NCI-H1092 treated with DMSO at 0.1 percent for 48 hours (cell line): ENCODE results near the gene SIN3A.
"Not testable (repeated sequence)": the region's sequence is repeated elsewhere in the genome, so short reads cannot be mapped to it uniquely, and the experiment has no call there.

Experiments
- DNase-seq: peaks from one replicate; lab custom pipeline; 2025; lab: John Stamatoyannopoulos, UW

Gene SIN3A

DNA sequence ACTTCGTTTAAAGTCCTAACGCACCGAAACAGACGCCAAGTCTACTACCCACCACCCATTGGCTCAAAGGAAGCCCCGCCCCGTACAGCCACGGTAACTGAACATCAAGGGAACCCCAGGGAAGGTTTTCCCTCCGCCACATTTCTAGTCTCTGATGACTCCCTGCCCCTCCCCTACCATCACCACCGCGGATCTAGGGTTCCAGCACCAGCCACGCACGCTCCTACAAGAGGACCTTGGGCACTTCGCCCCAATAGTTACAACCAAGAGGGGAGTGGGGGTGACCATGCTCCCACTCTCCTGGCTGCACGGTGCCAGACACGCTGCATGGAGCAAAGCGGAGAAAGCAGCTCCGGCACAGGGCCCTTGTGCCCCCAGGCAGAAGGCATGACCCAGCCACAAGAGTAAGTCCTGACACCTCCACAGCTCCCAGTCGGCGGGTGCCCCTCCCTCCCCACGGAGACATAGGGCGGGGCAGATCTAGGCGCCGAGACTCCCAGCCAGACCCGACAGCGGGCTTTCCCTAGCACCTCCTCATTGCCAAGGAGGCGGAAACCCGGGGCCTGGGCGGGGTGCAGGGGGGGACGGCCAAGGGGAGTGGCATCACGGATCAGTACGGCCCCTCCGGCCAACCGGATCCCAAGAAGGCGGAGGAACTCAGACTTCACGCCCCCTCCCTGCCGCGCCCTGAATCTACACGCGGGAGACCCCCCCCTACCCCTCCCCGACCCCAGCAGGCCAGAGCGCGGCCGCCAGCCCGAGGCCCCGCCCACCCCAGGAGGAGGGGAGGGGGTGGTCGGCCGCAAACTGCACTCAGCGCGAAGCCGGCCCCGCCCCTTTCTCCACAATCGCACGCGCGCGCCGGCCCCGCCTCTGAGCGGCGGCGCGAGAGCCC, 936 bp downstream of the SIN3A start:
- peak; percentile 81 for DNase-seq

DNA sequence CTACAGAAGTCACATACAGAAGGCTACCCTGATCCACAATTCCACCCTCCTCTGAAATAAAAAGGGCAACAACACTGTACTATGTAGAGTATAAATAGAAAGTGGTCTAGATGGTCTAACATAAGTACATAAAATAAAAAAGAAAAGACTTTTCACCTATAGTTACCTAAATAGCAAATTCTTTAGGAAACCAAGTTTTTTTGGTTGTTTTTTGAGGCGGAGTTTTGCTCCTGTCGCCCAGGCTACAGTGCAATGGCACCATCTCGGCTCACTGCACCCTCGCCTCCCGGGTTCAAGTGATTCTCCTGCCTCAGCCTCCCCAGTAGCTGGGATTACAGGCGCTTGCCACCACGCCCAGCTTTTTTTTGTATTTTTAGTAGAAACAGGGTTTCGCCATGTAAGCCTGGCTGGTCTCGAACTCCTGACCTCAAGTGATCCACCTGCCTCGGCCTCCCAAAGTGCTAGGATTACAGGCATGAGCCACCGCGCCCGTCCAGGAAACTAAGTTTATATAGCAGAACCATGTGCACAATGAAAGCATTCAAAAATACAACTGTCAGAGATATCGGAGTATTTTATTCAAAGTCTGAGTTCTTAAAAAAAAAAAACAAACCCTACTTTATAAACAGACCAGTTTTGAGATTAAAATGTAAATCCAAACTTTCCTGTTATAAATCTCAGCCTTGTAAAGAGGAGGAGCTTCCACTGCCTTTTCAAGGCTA, 1.7 kb downstream of the SIN3A start:
- DNase-seq = no peak

DNA sequence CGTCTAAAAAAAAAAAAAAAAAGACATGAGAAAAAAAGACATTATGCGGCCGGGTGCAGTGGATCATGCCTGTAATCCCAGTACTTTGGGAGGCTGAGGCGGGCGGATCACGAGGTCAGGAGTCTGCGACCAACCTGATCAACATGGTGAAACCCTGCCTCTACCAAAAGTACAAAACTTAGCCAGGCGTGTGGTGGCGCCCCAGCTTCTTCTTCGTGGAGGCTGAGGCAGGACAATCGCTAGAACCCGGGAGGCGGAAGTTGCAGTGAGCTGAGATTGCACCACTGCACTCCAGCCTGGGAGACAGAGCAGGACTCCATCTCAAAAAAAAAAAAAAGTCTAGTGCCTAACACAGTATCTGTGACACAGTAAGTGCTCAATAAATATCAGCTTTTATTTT, 3.3 kb downstream of the SIN3A start:
- not testable (repeated sequence) for DNase-seq

DNA sequence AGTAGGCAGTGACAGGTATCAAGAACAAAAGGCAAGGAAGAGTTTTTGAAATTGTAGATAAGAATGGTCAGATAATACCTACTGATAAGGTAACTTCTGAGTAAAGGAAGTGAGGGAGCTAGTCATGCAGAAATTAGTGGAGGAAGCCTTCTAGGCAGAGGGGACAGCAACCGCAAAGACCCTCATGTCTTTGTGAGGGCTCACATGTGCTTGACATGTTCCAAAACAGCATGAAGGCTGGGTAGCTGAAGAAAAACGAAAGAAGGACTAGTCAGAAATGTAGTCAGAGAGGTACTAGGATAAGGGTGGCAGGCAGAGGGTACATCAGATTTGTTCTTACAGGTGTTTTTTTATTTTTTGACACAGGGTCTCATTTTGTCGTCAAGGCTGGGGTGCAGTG, 5.3 kb downstream of the SIN3A start:
- no peak for DNase-seq

DNA sequence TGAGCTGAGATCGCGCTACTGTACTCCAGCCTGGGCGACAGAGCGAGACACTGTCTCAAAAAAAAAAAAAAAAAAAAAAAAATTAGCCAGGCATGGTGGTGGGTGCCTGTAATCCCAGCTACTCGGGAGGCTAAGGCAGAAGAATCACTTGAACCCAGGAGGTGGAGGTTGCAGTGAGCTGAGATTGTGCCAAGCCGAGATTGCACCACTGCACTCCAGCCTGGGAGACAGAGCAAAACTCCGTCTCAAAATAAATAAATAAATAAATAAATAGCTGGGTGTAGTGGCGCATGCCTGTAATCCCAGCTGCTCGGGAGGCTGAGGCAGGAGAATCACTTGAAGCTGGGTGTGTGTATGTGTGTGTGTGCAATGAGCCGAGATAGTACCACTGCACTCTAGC, 6.2 kb downstream of the SIN3A start:
- DNase-seq = not testable (repeated sequence)

DNA sequence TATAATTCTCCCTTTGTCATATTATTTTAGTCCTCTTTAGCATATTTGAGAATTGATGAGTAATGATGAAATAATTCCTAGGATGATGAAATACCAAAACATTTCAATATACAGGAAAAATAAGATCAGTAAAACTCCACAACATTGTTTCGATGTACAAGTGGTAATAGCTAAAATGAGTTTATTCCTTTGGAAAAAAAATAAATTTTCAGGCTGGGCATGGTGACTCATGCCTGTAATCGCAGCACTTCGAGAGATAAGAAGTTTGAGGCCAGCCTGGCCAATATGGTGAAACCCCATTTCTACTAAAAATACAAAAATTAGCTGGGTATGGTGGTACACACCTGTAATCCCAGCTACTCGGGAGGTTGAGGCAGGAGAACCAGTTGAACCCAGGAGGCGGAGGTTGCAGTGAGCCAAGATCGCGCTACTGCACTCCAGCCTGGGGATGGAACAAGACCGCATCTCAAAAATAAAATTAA, 7.5 kb downstream of the SIN3A start:
- not testable (repeated sequence) for DNase-seq

DNA sequence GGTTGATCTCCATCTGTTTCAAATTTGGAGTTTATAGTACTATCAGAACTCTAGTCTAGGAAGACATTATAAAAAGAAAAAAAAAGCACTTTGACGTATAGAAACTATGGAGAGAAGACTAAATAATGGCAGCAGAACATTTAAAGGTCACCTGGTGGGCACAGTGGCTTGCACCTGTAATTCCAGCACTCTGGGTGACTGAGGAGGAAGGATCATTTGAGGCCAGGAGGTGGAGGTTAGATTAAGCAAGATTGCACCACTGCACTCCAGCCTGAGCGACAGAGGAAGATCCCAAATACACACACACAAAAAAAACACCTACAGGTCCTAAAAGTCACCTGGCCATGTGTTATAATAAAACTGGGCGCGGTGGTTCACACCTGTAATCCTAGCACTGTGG, 13.8 kb downstream of the SIN3A start:
- no peak for DNase-seq

DNA sequence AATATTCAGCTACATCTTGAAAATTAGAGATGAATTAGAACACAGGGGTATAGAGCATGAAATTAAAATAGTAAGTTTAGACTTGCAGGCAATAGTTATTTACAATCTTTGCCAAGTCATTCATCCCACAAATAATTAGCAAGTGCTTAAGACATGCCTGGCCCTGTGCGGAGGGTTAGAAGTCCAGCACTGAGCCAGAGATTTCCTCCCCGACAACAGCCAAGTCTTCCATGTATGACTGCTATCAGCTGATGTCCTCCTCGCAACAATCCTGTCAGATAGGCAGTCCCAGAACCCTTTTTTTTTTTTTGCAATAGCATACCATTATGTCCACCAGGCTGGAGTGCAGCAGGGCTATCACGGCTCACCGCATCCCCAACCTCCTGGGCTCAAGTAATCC, 14.6 kb downstream of the SIN3A start:
- no peak for DNase-seq

DNA sequence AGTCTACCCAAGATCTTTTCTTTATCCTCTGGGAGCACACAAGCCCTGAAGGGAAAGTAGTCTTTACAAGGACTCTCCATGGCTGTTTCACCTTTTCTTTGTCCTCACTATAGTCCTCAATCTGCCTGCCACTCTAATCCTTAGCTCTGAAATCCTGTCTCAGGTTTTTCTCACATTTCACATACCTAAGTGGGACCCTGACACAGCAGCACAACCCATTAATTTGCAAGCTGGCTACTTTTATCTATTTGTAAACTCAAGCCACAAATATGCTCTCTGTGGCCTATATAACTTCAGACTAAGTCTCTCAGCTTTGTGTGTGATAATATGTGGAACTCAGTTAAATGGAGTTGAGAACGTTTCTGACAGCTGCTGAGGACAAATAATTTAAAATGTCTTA, 19.8 kb downstream of the SIN3A start:
- DNase-seq = no peak

DNA sequence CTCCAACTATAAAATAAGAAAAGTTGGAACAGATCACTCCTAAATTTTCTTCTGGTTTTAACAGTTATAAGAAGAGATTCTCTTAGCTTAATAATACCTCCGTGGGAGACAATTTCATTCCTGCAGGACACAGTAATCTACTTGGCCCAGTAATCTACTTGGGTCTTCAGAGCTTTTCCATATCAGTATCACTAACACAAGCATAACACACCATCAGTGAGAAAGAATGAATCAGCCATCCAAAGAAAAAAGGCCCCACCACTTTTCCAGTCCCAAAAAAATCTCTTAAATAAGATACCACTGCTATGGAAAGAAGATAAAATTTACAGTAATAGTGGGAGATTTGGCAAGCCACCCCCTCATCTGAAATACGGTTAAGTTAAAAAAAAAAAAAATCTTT, 20.2 kb downstream of the SIN3A start:
- DNase-seq = no peak

DNA sequence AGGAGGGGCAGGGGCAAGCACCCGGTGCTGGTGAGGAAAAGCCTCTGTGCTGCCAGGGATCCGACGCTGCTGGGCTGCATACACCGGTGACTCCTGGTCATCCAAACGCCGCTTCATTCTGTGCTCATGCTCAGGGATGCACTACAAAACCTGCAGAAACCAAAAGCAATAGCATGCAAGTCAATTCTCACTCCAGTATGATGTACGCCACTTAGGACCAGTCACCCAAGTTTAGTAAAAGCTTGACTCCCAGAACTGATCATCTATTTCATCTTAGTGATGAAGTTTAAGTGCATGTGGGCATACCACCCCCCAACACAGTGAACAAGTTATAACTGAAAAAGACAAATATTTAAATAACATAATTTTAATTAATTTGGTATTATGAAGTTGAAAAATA, 21.2 kb downstream of the SIN3A start:
- no peak for DNase-seq

DNA sequence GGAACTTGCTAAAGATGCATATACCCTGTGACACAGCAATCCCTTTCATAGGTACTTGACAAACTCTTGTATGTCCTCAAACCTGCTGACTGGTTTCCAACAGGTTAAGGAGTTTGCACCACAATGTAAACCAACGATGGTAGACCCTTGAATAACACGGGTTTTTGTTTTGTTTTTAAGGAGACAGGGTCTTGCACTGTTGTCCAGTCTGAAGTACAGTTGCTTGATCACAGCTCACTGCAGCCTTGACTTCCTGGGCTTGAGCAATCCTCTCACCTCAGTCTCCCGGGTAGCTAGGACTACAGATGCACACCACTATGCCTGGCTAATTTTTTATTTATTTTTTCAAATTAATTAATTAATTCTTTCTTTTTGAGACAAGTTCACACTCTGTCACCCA, 23.3 kb downstream of the SIN3A start:
- DNase-seq = no peak

DNA sequence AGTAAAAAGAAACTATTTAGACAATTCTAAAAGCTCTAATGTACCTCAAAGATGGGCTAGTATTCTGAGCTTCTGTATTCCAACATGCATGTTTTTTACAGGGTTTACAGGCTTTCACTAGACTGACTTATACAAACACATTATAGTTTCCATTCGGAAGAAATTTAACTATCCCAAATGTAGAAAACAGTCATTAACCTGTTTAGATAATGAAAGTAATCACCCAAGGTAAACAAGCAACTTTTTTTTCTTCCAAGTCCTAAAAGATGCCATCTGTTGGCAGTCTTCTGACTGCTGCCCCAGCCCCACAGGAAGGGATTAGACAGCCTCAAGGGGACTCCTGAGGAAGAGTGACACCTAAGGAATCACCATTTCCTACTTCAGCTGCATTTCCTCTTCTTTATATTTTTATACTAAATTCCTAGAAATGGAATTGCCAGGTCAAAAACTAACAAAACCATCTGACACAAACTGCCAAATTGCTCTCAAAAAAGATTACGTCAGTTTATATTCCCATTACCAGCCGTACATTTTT, 25.5 kb downstream of the SIN3A start:
- no peak for DNase-seq

DNA sequence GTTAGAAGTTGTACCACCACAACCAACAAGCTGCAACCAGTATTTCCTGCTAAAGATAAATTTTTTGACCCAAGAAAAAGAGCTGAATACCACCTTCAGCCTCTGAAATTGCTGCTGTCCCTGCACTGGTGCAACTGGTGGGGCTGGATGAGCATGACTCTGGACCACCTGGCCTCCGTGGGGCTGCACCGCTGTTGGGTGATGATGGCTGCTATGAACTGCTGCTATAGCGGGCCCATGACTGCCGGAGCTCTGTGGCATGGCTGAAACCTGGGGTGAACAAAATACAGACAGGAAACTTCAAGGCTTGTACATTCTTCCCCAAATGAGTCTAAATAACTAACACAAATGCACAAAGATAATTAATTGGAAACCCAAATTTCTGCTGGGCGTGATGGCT, 28.9 kb downstream of the SIN3A start:
- no peak for DNase-seq

DNA sequence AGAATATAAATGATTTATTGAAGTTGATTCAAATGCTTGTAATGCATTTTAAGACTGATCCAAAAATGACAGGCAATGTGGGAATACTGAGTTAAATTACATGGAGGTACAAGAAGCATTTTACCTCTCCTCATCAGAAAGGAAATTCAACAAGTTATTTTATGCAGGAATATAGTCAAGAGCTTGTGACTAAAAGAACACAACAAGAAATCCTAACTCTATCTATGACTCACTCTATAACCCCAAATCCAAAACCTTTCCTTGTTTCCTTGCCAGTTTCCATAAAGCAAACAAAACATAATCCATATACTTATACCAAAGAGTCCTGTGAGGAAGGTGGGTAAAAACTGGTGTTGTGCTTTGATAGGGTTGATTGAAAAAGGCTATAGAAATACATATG, 30.8 kb downstream of the SIN3A start:
- no peak for DNase-seq

DNA sequence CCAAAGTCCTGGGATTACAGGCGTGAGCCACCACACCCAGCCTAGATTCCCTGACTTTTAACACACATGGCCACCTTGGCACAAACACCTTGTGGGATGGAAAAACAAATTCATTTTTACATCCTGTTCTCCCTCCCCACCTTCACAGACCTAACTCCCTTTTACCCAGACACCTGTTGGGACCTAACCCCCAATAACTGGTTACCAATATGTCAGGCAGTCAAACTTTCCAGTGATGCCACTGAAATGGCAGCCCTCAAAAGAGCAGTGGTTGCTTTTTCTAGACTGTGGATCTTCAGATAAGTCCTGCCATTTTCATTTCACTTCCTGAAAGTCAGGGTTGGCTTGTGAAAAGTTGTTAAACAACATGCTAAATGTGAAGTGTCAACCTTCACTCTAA, 34.9 kb downstream of the SIN3A start:
- no peak for DNase-seq

DNA sequence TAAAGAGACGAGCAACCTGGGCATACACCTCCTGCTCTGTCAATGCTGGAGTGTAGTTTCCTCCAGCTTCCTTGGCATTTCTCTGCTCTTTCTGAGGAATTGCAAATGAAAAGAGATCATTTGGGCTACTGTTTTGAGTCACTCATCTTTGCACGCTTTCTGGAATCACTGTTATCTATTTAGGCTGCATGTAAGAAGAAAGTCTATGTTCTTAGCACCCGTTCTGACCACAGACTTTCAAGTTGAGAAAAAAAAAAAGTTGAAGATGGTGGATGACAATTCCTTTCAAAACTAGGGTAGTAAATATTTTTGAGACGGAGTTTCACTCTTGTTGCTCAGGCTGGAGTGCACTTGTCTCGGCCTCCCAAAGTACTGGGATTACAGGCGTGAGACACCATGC, 41.3 kb downstream of the SIN3A start:
- DNase-seq = no peak

DNA sequence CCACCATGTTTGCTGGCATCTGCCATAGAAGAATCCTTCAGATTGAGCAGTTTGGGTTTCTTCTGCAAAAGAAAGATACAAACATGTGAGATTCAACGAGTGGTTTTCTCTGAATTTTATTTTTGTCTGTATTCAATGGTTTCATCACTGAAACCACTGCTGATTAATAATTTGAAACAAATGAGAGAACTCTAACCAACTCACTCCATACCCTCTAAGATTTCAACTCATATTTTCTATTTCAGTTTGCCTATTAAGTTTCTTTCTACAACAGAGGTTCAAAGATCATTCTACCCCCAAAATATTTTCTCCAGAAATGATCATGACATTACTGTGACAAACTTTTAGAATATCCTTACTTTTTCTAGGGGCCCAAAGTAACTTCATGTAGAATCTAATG, 44.4 kb downstream of the SIN3A start:
- no peak for DNase-seq

DNA sequence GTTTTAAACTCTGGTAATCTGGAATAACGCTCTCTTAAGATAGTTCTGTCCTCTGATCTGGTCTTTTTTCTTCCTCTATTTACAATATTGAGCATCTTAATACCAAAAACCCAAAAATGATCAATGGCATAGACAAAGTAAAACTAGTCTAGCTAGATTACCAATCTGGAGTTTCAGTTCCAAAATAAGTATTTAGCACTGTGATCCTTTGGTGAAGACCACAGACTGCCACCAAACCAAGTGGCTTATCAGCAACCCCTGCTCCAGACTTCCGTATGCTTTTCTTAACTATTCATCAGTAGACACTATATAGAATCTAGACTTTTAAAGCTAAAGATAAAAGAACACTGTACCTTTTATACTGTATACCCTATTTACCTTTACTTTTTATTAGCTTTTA, 47.6 kb downstream of the SIN3A start:
- DNase-seq = no peak

DNA sequence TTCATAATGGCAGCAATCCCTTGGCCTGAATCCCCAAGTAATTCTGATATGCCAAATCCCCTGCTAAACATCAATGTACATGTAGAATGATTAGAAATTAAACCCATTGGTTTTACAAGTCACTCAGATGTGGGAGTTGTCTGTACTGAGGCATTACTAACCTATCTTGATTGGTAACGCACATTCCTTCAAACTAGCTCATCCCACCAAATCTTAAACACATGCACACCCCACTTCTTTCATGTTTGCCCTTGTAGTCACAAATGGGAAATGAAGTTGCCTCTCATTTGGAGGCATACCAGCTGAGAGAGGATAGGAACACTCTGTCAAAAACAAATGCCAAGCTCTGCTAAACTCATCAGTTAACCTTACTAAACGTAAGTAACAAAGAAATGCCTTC, 54.0 kb downstream of the SIN3A start:
- no peak for DNase-seq

DNA sequence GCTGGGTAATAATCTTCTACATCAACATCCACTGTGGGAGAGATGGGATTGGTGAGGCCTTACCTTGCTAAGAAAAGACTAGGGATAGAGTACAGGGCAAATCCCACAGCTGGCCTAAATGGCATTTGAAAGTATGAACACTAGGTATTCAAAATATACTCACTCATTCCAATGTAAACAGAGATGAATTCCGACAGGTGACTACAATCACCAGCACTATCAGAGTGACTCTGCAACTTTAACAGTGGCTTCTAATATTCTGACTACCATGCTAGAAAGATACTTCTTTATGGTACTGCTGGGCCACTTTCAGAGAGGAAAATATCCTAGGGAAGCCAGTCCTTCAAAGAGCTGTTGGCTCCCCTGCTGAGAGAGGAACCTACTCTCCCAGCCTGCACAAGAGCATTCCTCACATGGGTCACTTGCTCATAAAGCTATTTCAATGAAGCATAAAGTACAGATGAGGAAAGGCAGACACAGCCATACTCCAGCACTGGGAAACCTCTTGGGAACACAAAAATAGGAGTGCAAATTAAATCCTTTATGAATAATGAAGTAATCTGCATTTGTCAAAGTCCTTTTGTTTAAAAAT, 61.6 kb downstream of the SIN3A start:
- no peak for DNase-seq

DNA sequence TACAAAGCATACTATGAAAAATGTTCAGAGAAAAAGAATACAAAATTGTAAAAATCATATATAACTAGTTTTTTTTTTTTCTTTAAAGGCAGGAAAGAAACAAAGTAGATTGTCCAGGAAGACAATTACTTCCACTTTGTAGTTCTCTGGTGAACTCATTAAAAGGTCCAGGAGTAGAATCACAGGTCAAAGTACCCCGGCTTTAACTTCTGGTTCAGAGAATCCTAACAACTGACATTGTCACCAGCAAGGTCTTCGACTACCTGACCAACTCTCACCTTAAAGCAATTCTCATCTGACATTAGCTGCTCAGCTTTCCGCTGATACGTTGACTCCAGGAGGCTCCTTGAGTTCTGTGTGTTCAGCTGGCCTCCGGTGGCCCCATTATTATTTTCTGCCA, 67.5 kb downstream of the SIN3A start:
- DNase-seq = not testable (repeated sequence)

DNA sequence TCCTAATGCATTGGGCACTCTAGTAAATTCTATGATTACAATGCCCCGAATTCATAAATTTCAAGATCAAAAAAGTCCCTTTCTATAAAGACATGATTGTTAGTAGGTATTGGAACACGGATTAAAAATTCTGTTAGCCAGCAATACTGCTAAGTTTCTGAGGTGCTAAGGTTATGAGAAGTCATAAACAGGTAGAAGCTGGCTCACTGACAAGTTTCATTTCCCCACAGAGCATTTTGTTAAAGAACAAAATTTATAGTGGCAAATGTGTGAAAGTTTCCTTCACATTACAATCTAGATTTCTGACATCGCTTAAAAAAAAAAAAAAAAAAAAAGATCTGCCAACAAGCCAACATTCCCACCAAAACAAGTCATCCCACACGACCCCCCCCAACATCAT, 70.7 kb downstream of the SIN3A start:
- no peak for DNase-seq
